B cell (primary cell): ENCODE measurements around the gene ADGRF1. TPM values are rescaled to one million over a fixed set of nuclear protein-coding genes. Genes with fewer than 3 reads are reported as not detected.

Experiments
- ATAC-seq: fragments of 200-7000 bp; cut with Tn5 transposase; one replicate; pipeline ENCODE4 v1.10.0; 2021; ENCODE audit warnings: low read depth, mild to moderate bottlenecking, moderate number of reproducible peaks, moderate library complexity
- CTCF ChIA-PET: fragments of 350-600 bp; sonication (Branson Sonifier 250); formaldehyde crosslinking; loops from one replicate; lab custom pipeline; 2021; ENCODE audit warnings: antibody characterized with exemption, inconsistent platforms; lab: Charles Lee
- POLR2A ChIA-PET: fragments of 350-600 bp; sonication (Branson Sonifier 250); formaldehyde crosslinking; loops from one replicate; lab custom pipeline; 2021; ENCODE audit warnings: antibody characterized with exemption; lab: Charles Lee
- DNase-seq: peaks from one replicate; pipeline ENCODE4 v3.0.0; 2013
- H2AFZ ChIP-seq: 2 replicates; pipeline ENCODE4 v1.6.1; 2012; ENCODE audit warnings: mild to moderate bottlenecking, low read depth, low read length; ENCODE audit not compliant: insufficient read depth, poor library complexity, severe bottlenecking
- H3K27ac ChIP-seq, 2 donors: 1 replicate in 1 of 2; 2 replicates in 1 of 2; pipeline ENCODE4 v1.5.1; 2012 to 2013; ENCODE audit warnings: low read length in 2 of 2, mild to moderate bottlenecking in 2 of 2, moderate library complexity in 1 of 2
- H3K27me3 ChIP-seq, 4 experiments: fragments of 200-600 bp in 1 of 4; sonication (generic) in 1 of 4; replicated peaks in 1 of 4; 1 replicate in 2 of 4; 2 replicates in 2 of 4; pipeline versions ENCODE4 v1.6.1 to v1.7.0; 2013 to 2016; ENCODE audit warnings: low read length in 3 of 4, mild to moderate bottlenecking in 2 of 4, mixed read lengths in 1 of 4, moderate library complexity in 1 of 4; ENCODE audit not compliant: insufficient read depth in 4 of 4, control insufficient read depth in 3 of 4; ENCODE audit errors: control extremely low read depth in 1 of 4
- H3K36me3 ChIP-seq, 2 experiments: replicated peaks in 1 of 2; 1 replicate in 1 of 2; 2 replicates in 1 of 2; pipeline versions ENCODE4 v1.6.1 to v1.7.1; 2013; ENCODE audit warnings: low read length in 1 of 2; ENCODE audit not compliant: insufficient read depth in 2 of 2, control insufficient read depth in 1 of 2; ENCODE audit errors: control extremely low read depth in 1 of 2, extremely low read depth in 1 of 2
- H3K4me1 ChIP-seq, 2 donors: fragments of 200-600 bp in 1 of 2; sonication (generic) in 1 of 2; 1 replicate in 1 of 2; 2 replicates in 1 of 2; pipeline versions ENCODE4 v1.5.1 to v1.6.1; 2013 to 2017; ENCODE audit warnings: low read length in 2 of 2; ENCODE audit not compliant: control insufficient read depth in 2 of 2, insufficient read depth in 2 of 2
- H3K4me2 ChIP-seq: replicated peaks from 2 replicates; pipeline ENCODE3; 2012; ENCODE audit warnings: mild to moderate bottlenecking, low read depth, low read length; ENCODE audit not compliant: poor library complexity, severe bottlenecking
- H3K4me3 ChIP-seq, 5 experiments: fragments of 200-600 bp in 1 of 5; sonication (generic) in 1 of 5; 1 replicate in 3 of 5; 2 replicates in 2 of 5; pipeline versions ENCODE4 v1.5.1 to v1.7.0; 2011 to 2016; ENCODE audit warnings: low read length in 4 of 5, mild to moderate bottlenecking in 4 of 5, low read depth in 2 of 5, control low read depth in 1 of 5, moderate library complexity in 1 of 5; ENCODE audit not compliant: insufficient read depth in 1 of 5; ENCODE audit errors: control extremely low read depth in 1 of 5, extremely low read depth in 1 of 5
- H3K79me2 ChIP-seq: fragments of 200-600 bp; sonication (generic); one replicate; pipeline ENCODE4 v1.6.0; 2016; ENCODE audit warnings: low read length; ENCODE audit not compliant: control insufficient read depth, insufficient read depth
- H3K9ac ChIP-seq: fragments of 200-600 bp; sonication (generic); 2 replicates; pipeline ENCODE4 v1.6.1; 2017; ENCODE audit warnings: mild to moderate bottlenecking, low read length, moderate library complexity
- H3K9me3 ChIP-seq, 3 donors: one replicate each; pipeline versions ENCODE4 v1.6.1 to v1.7.1; 2013; ENCODE audit warnings: low read length in 2 of 3; ENCODE audit not compliant: control insufficient read depth in 2 of 3, insufficient read depth in 1 of 3; ENCODE audit errors: control extremely low read depth in 1 of 3
- H4K20me1 ChIP-seq: 2 replicates; pipeline ENCODE4 v1.6.0; 2012; ENCODE audit warnings: mild to moderate bottlenecking, low read length; ENCODE audit not compliant: insufficient read depth, control insufficient read depth, poor library complexity, severe bottlenecking
- H3K27ac Mint-ChIP-seq: one replicate; pipeline ENCODE4 v1.8.0; 2021; ENCODE audit warnings: mixed read lengths
- H3K27me3 Mint-ChIP-seq: one replicate; pipeline ENCODE4 v1.8.0; 2021; ENCODE audit warnings: mixed read lengths
- H3K4me1 Mint-ChIP-seq: one replicate; pipeline ENCODE4 v1.8.0; 2021; ENCODE audit warnings: mixed read lengths
- H3K4me3 Mint-ChIP-seq: one replicate; pipeline ENCODE4 v1.8.0; 2021; ENCODE audit warnings: mixed read lengths
- H3K9me3 Mint-ChIP-seq: one replicate; pipeline ENCODE4 v1.8.0; 2022; ENCODE audit warnings: mixed read lengths; ENCODE audit not compliant: insufficient read depth
- CTCF ChIP-seq: fragments of 200-600 bp; IDR thresholded peaks from one replicate; pipeline ENCODE4 v1.8.0; 2022; ENCODE audit warnings: antibody characterized with exemption, mild to moderate bottlenecking
- EZH2 ChIP-seq: IDR thresholded peaks from 2 replicates; pipeline ENCODE4 v1.6.1; 2012; ENCODE audit warnings: borderline replicate concordance, low read depth, mild to moderate bottlenecking, moderate library complexity, low read length; ENCODE audit not compliant: insufficient read depth, poor library complexity, severe bottlenecking
- WGBS: methylation state at CpG from one replicate; pipeline ENCODE4 v1.1.5; 2013; ENCODE audit warnings: missing lambda C conversion rate; ENCODE audit not compliant: insufficient coverage; 5-methylcytosine and 5-hydroxymethylcytosine counted together
- intact Hi-C: fragments of 100-400 bp; cut with micrococcal nuclease; formaldehyde crosslinking; loops from one replicate; pipeline ENCODE4 v1.10.0; 2022
- polyA plus RNA-seq: library from polyadenylated mRNA; depleted of rRNA; stranded (reverse); fragments of >200 nt; gene quantifications from 2 replicates; pipeline ENCODE4 v1.2.3, GENCODE V29; 2012
- total RNA-seq, 2 donors: library from RNA; stranded (reverse); fragments of 120-200 nt in 1 of 2; gene quantifications; 1 replicate in 1 of 2; 2 replicates in 1 of 2; pipeline versions ENCODE4 v1.2.3 to v1.2.4, GENCODE V29; 2013 to 2022

ADGRF1 gene
- total and polyA plus RNA-seq, 2 donors (not counting 1 experiment from before 2014, with no cell fraction given): not detected

- no peak overlapping the region for H3K9ac ChIP-seq
- no peaks in the 10 kb centered on the region for H3K27me3 ChIP-seq
- H3K4me3 ChIP-seq: no peak overlapping the region
- no peaks in the 10 kb centered on the region for H3K79me2 ChIP-seq
- Mint-ChIP-seq H3K9me3 (no peaks in the 10 kb centered on the region), H3K27ac (no peak overlapping the region), H3K4me3 (no peak overlapping the region), H3K4me1 (no peaks in the 10 kb centered on the region), H3K27me3 (peaks cover 9% of the 10 kb centered on the region)
- intact Hi-C loops: no loop called here
- no peak overlapping the region for H3K4me2 ChIP-seq
- DNase-seq (no peak), ATAC-seq (no peak)
- TF ChIP-seq CTCF (no peak), EZH2 (no peak)
- ChIA-PET POLR2A (no interaction called here), CTCF (no interaction called here)
- no peak overlapping the region for H3K27ac ChIP-seq
- no peaks in the 10 kb centered on the region for H3K36me3 ChIP-seq
- no peak overlapping the region for H2AFZ ChIP-seq
- H4K20me1 ChIP-seq: no peaks in the 10 kb centered on the region
- no CpG with 5 or more reads among the region's 1 CpG for WGBS
- H3K4me1 ChIP-seq: no peaks in the 10 kb centered on the region
- no peaks in the 10 kb centered on the region for H3K9me3 ChIP-seq
These were observed 72.9 kb downstream of the ADGRF1 start for GRCh38 chr6:46969206-46969605.

GRCh38 chr6:46967826-46968349 lies 74.2 kb downstream of the ADGRF1 start:
- Histone ChIP-seq H3K9ac (no peak overlapping the region), H3K4me2 (no peak overlapping the region), H3K9me3 (no peaks in the 10 kb centered on the region), H3K27me3 (no peaks in the 10 kb centered on the region), H3K36me3 (no peaks in the 10 kb centered on the region), H3K4me1 (no peaks in the 10 kb centered on the region), H3K4me3 (no peak overlapping the region), H2AFZ (no peak overlapping the region), H3K79me2 (no peaks in the 10 kb centered on the region), H3K27ac (no peak overlapping the region), H4K20me1 (no peaks in the 10 kb centered on the region)
- ChIA-PET POLR2A (no interaction called here), CTCF (no interaction called here)
- H3K4me1 Mint-ChIP-seq: no peaks in the 10 kb centered on the region
- H3K27ac Mint-ChIP-seq: no peak overlapping the region
- TF ChIP-seq CTCF: no peak
- TF ChIP-seq EZH2: no peak
- ATAC-seq: no peak
- H3K9me3 Mint-ChIP-seq: no peaks in the 10 kb centered on the region
- H3K4me3 Mint-ChIP-seq: no peak overlapping the region
- H3K27me3 Mint-ChIP-seq: peaks cover 9% of the 10 kb centered on the region
- intact Hi-C loops: no loop called here
- no peak for DNase-seq
